GM12873 (cell line): ENCODE measurements around the gene TMC8.

Source experiments
- CTCF ChIP-seq: IDR thresholded peaks from 2 replicates; pipeline ENCODE4 v1.5.1; 2012; ENCODE audit warnings: low read depth, mild to moderate bottlenecking, moderate library complexity, low read length, control low read depth; ENCODE audit not compliant: insufficient read depth; ENCODE audit errors: missing control alignments

TMC8 gene

GRCh38 chr17:78095035-78095434 is 35.5 kb upstream of the TMC8 start:
- TF ChIP-seq CTCF, result no peak

DNA sequence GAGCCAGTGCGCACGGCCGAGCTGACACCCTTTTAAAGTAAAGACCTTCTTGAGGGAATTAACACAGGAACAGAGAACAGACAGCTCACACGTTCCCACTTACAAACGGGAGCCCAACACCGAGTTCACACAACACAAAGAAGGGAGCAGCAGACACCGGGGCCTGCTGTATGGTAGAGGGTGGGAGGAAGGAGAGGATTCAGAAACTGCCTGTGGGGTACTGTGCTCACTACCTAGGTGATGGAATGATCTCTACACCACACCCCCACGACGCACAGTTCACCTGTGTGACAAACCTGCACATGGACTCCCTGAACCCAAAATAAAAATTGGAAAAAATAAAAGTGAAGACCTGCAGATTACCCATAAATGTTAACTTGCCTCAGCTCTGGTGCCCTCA is 34.5 kb upstream of the TMC8 start:
- TF ChIP-seq CTCF, result no peak

- TF ChIP-seq CTCF, result no peak
Observed at GRCh38 chr17:78101112-78101511, 29.5 kb upstream of the TMC8 start.

- no peak for TF ChIP-seq CTCF
Observed at GRCh38 chr17:78101542-78101941, 29.0 kb upstream of the TMC8 start.

GRCh38 chr17:78103311-78103710 is 27.3 kb upstream of the TMC8 start:
- no peak for TF ChIP-seq CTCF

- no peak for TF ChIP-seq CTCF
Observed at GRCh38 chr17:78104540-78104941, 26.0 kb upstream of the TMC8 start.

GRCh38 chr17:78105101-78105500 is 25.5 kb upstream of the TMC8 start:
- TF ChIP-seq CTCF, result no peak
